Activated CD4-positive, alpha-beta memory T cell treated with anti-CD3 and anti-CD28 coated beads, Interleukin-2, amount 10 ng/mL, durations not matched to agents 7 days and 5 days (primary cell): ENCODE measurements around the gene TEX9. TPM values are rescaled to one million over a fixed set of nuclear protein-coding genes. Genes with fewer than 3 reads are reported as not detected.
"Not testable (repeated sequence)": the region's sequence is repeated elsewhere in the genome, so short reads cannot be mapped to it uniquely, and the experiment has no call there.

ENCODE experiments used
- CTCF ChIA-PET: fragments of 350-600 bp; sonication (Branson Sonifier 250); formaldehyde crosslinking; loops from one replicate; lab custom pipeline; 2021; ENCODE audit warnings: antibody characterized with exemption, inconsistent platforms; lab: Charles Lee
- POLR2A ChIA-PET: fragments of 350-600 bp; sonication (Branson Sonifier 250); formaldehyde crosslinking; loops from one replicate; lab custom pipeline; 2021; ENCODE audit warnings: antibody characterized with exemption; lab: Charles Lee
- DNase-seq: peaks from one replicate; pipeline ENCODE4 v3.0.0-alpha.2; 2020
- H3K27ac Mint-ChIP-seq: one replicate; pipeline ENCODE4 v1.8.0; 2021; ENCODE audit warnings: mild to moderate bottlenecking, mixed read lengths
- H3K27me3 Mint-ChIP-seq: one replicate; pipeline ENCODE4 v1.8.0; 2021; ENCODE audit warnings: mixed read lengths
- H3K36me3 Mint-ChIP-seq: one replicate; pipeline ENCODE4 v1.8.0; 2021; ENCODE audit warnings: low read depth, mixed read lengths
- H3K4me1 Mint-ChIP-seq: one replicate; pipeline ENCODE4 v1.8.0; 2021; ENCODE audit warnings: mixed read lengths
- H3K4me3 Mint-ChIP-seq: one replicate; pipeline ENCODE4 v1.8.0; 2021; ENCODE audit warnings: mild to moderate bottlenecking, mixed read lengths
- H3K9me3 Mint-ChIP-seq: one replicate; pipeline ENCODE4 v1.8.0; 2021; ENCODE audit warnings: mixed read lengths
- total RNA-seq, 2 experiments: library from RNA; stranded (reverse); gene quantifications; one replicate each; pipeline ENCODE4 v1.2.3, GENCODE V29; 2021

TEX9 gene
- total RNA-seq, 2 experiments from 2014 or later: 0.38 to 0.78 TPM

DNA sequence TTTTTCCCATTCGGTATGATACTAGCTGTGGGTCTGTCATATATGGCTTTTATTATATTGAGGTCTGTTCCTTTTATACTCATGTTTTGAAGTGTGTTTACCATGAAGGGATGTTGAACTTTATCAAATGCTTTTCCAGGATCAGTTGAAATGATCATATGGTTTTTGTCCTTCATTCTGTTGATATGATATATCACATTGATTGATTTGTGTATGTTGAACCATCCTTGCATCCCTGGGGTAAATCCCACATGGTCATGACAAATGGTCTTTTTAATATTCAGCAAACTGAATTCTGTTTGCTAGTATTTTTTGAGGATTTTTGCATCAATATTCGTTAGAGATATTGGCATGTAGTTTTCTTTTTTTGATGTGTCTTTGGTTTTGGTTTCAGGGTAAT lies 12.6 kb downstream of the TEX9 start:
- POLR2A ChIA-PET, H3K27ac Mint-ChIP-seq, H3K27me3 Mint-ChIP-seq, H3K4me1 Mint-ChIP-seq, DNase-seq, H3K9me3 Mint-ChIP-seq, H3K4me3 Mint-ChIP-seq, CTCF ChIA-PET, H3K36me3 Mint-ChIP-seq: not testable (repeated sequence)

DNA sequence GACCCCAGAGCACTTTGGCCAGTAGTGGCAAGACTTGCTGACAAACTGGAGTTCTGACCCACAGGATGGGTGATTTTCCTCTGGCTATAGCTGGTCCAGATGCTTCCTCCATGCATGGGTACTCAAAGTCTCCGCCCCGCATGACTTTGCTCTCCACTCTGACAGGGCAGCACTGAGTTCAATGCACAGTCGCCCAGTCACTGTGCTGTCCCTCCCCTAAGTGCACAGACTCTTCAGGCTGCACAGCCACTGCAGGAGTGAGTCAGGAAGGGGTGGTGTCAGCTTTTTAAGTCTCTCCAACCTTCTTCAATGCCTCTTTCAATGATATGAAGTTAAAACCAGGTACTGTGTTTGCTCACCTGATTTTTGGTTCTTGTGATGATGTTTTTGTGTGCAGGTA lies 17.8 kb downstream of the TEX9 start:
- CTCF ChIA-PET: no interaction called here
- Mint-ChIP-seq H3K4me3 (no peak overlapping the region), H3K9me3 (peaks cover 10% of the 10 kb centered on the region), H3K36me3 (no peaks in the 10 kb centered on the region), H3K27ac (no peak overlapping the region), H3K4me1 (no peaks in the 10 kb centered on the region), H3K27me3 (peaks cover 2% of the 10 kb centered on the region)
- POLR2A ChIA-PET: no interaction called here
- no peak for DNase-seq

DNA sequence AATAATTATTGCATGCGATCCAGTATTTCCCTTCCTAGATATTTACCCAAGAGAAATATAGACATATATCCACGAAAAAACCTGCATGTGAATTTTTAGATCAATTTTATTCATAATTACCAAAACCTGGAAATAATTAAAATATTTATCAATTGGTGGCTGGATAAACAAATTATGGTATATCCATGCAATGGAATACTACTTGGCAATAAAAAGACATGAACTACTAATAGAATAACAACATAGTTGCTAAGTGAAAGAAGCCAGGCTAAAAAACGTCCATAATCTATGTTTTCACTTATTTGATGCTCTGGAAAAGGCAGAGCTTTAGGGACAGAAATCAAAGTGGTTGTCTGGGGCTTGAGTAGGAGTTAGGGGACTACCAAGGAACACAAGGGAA lies 20.7 kb downstream of the TEX9 start:
- ChIA-PET CTCF (no interaction called here), POLR2A (no interaction called here)
- no peaks in the 10 kb centered on the region for H3K4me1 Mint-ChIP-seq
- H3K9me3 Mint-ChIP-seq: peaks cover 2% of the 10 kb centered on the region
- no peak overlapping the region for H3K27ac Mint-ChIP-seq
- H3K27me3 Mint-ChIP-seq: no peaks in the 10 kb centered on the region
- H3K4me3 Mint-ChIP-seq: no peak overlapping the region
- no peak for DNase-seq
- H3K36me3 Mint-ChIP-seq: no peaks in the 10 kb centered on the region

DNA sequence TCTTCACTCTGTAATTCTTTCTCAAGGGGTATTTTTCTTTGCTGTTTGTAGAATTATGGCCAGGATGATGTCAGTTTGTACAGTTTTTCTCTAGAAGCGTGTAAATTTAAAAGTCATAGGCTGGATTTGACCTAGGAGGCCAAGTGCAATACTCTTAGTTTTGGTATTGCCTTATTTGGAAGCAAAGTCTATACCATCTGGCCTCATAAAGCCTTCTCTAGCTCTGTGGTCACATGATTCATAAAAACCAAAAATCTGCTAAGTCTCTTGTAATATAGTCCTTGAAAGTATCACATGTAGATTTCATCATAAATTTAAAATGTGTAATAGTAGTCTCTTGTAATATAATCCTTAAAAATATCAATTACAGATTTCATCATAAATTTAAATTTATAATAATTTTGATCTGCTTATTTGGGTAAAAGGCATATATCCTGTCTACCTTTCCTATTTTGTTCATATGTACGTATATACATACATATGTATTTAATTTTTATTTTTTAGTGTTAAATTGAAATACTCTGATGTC lies 25.6 kb downstream of the TEX9 start:
- ChIA-PET POLR2A (no interaction called here), CTCF (no interaction called here)
- no peaks in the 10 kb centered on the region for H3K4me1 Mint-ChIP-seq
- no peak overlapping the region for H3K27ac Mint-ChIP-seq
- no peaks in the 10 kb centered on the region for H3K27me3 Mint-ChIP-seq
- DNase-seq: no peak
- H3K4me3 Mint-ChIP-seq: no peak overlapping the region
- no peaks in the 10 kb centered on the region for H3K36me3 Mint-ChIP-seq
- H3K9me3 Mint-ChIP-seq: no peaks in the 10 kb centered on the region

DNA sequence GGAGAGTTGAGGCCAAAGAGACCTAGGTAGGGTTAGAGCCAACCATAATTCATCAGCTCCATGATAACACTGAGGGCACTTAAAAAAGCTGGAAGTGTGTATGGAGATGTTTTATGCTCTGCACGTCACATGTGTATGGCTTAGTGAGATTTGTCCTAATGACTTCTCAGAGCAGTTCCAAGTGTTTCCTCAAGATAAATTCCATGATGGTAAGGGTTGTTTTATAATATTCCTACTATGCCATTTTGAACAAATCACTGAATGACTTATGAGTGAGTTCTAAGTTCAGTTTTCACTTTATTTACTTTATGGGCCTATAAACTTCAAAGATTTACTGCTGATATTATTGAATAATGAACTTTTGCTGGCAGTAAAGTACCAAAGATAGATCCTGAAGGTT lies 28.1 kb downstream of the TEX9 start:
- Mint-ChIP-seq H3K4me1 (no peaks in the 10 kb centered on the region), H3K9me3 (no peaks in the 10 kb centered on the region), H3K4me3 (no peak overlapping the region), H3K27ac (no peak overlapping the region), H3K36me3 (no peaks in the 10 kb centered on the region), H3K27me3 (no peaks in the 10 kb centered on the region)
- DNase-seq: no peak
- ChIA-PET CTCF (no interaction called here), POLR2A (no interaction called here)

DNA sequence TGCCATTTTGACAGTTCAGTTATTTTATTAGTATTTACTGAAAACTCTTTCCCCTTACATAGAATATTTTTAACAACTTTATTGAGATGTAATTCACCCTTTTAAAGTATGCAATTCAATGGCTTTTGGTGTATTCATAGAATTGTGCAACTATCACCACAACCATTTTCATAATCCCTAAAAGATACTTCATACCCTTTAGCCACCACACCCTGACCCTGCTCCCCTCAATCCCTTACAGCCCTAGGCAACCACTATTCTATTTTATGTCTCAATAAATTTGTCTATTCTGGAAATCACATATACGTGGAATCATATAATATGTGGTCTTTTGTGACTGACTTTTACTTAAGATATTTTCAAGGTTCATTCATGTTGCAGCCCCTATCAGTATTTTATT lies 29.7 kb downstream of the TEX9 start:
- Mint-ChIP-seq H3K27me3 (no peaks in the 10 kb centered on the region), H3K36me3 (no peaks in the 10 kb centered on the region), H3K4me3 (no peak overlapping the region), H3K9me3 (no peaks in the 10 kb centered on the region), H3K27ac (no peak overlapping the region), H3K4me1 (no peaks in the 10 kb centered on the region)
- ChIA-PET POLR2A (no interaction called here), CTCF (no interaction called here)
- DNase-seq: no peak

DNA sequence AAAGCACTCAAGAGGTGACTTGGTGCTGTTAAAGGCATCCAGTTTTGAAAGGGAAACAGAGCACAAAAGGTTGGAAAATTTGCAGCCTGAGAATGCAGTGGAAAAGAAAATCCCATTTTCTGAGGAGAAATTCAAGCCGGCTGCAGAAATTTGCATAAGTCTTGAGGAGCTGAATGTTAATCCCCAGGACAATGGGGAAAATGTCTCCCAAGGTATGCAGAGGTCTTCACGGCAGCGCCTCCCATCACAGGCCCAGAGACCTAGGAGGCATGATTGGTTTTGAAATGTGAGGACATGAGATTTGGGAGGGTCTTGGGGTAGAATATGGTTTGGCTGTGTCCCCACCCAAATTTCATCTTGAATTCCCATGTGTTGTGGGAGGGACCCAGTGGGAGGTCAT lies 32.1 kb downstream of the TEX9 start:
- H3K4me1 Mint-ChIP-seq, DNase-seq, H3K36me3 Mint-ChIP-seq, H3K9me3 Mint-ChIP-seq, CTCF ChIA-PET, H3K4me3 Mint-ChIP-seq, H3K27ac Mint-ChIP-seq, H3K27me3 Mint-ChIP-seq, POLR2A ChIA-PET: not testable (repeated sequence)

DNA sequence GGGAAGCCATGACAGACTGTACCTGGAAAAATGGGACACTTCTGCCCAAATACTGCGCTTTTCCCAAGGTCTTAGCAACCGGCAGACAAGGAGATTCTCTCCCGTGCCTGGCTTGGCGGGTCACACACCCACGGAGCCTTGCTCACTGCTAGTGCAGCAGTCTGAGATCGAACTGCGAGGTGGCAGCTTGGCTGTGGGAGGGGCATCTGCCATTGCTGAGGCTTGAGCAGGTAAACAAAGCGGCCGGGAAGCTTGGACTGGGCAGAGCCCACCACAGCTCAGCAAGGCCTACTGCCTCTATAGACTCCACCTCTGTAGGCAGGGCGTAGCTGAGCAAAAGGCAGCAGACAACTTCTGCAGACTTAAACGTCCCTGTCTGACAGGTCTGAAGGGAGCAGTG lies 34.0 kb downstream of the TEX9 start:
- CTCF ChIA-PET, H3K4me3 Mint-ChIP-seq, POLR2A ChIA-PET, H3K27ac Mint-ChIP-seq, H3K36me3 Mint-ChIP-seq, H3K4me1 Mint-ChIP-seq, H3K9me3 Mint-ChIP-seq, H3K27me3 Mint-ChIP-seq, DNase-seq: not testable (repeated sequence)

DNA sequence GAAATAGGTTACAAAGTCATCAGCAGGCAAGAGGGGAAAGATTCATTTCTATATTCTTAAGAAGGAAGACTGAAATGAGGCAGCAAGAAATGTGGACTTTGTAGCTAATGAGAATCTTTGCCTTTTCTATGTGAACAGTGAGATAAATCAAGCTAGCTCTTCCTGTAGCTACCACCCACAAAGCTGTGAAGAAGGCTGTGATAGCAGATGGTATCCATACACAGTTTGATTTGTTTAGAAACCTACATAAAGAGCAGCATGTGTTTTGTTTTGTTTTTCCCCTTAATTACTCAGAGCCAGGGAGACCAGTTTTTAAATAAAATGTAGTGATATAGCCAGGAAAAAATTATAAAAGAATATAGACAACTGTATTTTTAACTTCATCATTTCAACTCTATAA lies 45.5 kb downstream of the TEX9 start:
- no peak for DNase-seq
- CTCF ChIA-PET: no interaction called here
- Mint-ChIP-seq H3K27ac (no peak overlapping the region), H3K4me1 (no peaks in the 10 kb centered on the region), H3K4me3 (no peak overlapping the region), H3K9me3 (no peaks in the 10 kb centered on the region), H3K36me3 (no peaks in the 10 kb centered on the region), H3K27me3 (no peaks in the 10 kb centered on the region)
- POLR2A ChIA-PET: no interaction called here

DNA sequence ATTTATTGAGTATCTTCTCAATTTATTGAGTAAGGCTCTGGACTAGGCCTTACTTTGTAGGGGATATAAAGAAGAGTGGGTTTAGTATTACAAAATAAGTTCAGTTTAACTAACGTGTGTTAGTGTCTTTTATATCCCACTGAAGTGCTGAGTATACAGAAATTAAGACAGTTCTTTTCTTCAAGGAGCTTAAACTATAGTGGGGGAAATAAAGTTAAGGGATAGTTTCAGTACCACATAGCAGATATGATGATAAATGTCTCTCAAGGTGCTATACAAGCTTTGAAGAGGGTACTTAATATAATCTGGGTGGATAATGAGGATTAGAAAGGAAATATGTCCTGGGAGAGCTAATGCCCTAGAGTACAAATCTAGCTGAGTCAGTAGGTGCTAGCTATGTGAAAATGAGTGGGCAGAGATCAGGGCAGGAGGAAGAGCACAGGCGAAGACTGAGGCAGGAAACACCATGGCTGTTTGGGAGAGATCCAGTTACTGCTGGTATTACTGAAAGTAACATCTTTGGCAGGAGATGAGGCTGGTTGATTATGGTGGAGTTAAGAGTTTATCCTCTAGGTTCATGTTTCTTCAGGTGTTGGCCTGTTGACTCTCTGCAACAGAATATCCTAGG lies 46.0 kb downstream of the TEX9 start:
- Mint-ChIP-seq H3K4me1 (no peaks in the 10 kb centered on the region), H3K36me3 (no peaks in the 10 kb centered on the region), H3K9me3 (no peaks in the 10 kb centered on the region), H3K27ac (no peak overlapping the region), H3K4me3 (no peak overlapping the region), H3K27me3 (no peaks in the 10 kb centered on the region)
- DNase-seq: no peak
- POLR2A ChIA-PET: no interaction called here
- CTCF ChIA-PET: no interaction called here

DNA sequence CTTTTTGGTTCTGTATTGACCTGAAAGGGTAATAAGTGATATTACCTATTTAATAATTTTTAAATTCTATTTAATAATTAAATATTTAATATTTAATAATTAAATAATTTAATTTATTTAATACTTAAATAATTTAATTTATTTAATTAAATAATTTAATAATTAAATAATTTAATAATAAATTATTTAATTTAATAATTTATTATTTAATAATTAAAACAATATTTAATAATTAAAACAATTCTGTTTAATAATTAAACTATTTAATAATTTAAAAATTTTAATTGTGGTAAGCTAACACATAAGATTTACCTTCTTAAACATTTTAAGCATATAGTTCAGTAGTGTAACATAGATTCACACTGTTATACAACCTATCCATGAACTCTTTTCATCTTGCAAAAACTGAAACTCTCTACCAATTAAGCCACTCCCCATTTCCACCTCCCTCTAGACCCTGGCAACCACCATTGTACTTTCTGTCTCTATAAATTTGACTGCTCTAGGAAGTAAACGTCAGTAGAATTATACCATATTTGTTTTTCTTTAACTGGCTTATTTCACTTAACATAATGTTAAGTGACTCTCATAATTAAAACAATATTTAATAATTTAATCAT lies 48.0 kb downstream of the TEX9 start:
- POLR2A ChIA-PET, H3K9me3 Mint-ChIP-seq, H3K36me3 Mint-ChIP-seq, H3K4me3 Mint-ChIP-seq, CTCF ChIA-PET, H3K27ac Mint-ChIP-seq, DNase-seq, H3K27me3 Mint-ChIP-seq, H3K4me1 Mint-ChIP-seq: not testable (repeated sequence)

DNA sequence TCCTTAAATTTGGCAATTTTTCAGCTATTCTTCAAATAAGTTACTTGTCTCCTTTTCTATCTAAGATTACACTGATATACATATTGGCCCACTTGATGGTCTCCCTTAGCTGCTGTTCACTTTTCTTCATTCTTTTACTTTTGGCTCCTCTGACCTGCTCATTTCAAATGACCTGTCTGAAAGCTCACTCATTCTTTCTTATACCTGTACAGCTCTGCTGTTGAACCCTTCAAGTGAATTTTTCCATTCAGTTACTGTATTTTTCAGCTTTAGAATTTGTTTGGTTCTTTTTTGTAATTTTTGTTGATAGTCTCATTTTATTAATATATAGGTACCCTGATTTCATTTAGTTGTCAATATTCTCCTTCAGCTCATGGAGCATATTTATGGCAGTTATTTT lies 60.0 kb downstream of the TEX9 start:
- H3K9me3 Mint-ChIP-seq: no peaks in the 10 kb centered on the region
- no peak overlapping the region for H3K4me3 Mint-ChIP-seq
- ChIA-PET CTCF (interaction anchor here (0.7 kb wide), 1 partner anchor 371 kb away, joined by 3 read pairs; no protein-coding TSS in a partner anchor), POLR2A (no interaction called here)
- H3K4me1 Mint-ChIP-seq: no peaks in the 10 kb centered on the region
- DNase-seq: no peak
- no peak overlapping the region for H3K27ac Mint-ChIP-seq
- H3K36me3 Mint-ChIP-seq: no peaks in the 10 kb centered on the region
- peaks cover 2% of the 10 kb centered on the region for H3K27me3 Mint-ChIP-seq

DNA sequence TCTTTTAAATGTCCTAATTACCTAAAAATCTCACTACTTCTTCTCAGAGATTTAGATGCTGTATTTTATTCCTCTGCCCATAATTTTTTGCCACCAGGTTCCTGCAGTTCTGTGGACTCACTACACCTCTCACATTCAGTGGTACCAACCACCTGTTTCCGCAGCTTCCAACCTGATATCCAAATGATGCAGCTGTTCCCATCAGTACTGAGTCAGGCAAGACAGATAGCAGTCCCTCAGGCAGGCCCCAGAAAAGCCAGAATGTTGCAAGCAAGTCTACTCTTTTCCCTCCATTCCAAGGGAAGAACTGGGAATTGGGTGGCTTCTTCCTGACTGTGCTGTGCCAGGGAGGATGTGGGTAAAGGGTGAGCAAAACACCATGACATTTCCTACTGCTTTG lies 60.8 kb downstream of the TEX9 start:
- H3K9me3 Mint-ChIP-seq: no peaks in the 10 kb centered on the region
- ChIA-PET POLR2A (no interaction called here), CTCF (interaction anchor here (1.9 kb wide), 1 partner anchor 181 kb away, joined by 7 read pairs; no protein-coding TSS in a partner anchor)
- H3K36me3 Mint-ChIP-seq: no peaks in the 10 kb centered on the region
- H3K27me3 Mint-ChIP-seq: peaks cover 2% of the 10 kb centered on the region
- no peaks in the 10 kb centered on the region for H3K4me1 Mint-ChIP-seq
- H3K27ac Mint-ChIP-seq: no peak overlapping the region
- no peak for DNase-seq
- no peak overlapping the region for H3K4me3 Mint-ChIP-seq
